GM12892 (cell line): Measurements from ENCODE around the gene RGS17.
"Not testable (repeated sequence)": the region's sequence is repeated elsewhere in the genome, so short reads cannot be mapped to it uniquely, and the experiment has no call there.

Experiments used
- DNase-seq: peaks from one replicate; pipeline ENCODE4 v3.0.0; 2011; ENCODE audit not compliant: insufficient read length
- FAIRE-seq: peaks from 2 replicates; lab custom pipeline; 2011; peaks lifted over from hg19 to GRCh38; lab: Jason Lieb, UNC
- POLR2A ChIP-seq: IDR thresholded peaks from 2 replicates; pipeline ENCODE4 v1.6.1; 2011; ENCODE audit warnings: low read depth, low read length, control low read depth
- POLR2AphosphoS5 ChIP-seq: IDR thresholded peaks from 2 replicates; pipeline ENCODE4 v1.6.1; 2011; ENCODE audit warnings: low read depth, low read length, control low read depth
- TAF1 ChIP-seq: IDR thresholded peaks from 2 replicates; pipeline ENCODE4 v1.6.1; 2011; ENCODE audit warnings: low read depth, mild to moderate bottlenecking, control low read depth, low read length, borderline replicate concordance

Gene RGS17

GRCh38 chr6:153146413-153146812 lies 15.3 kb upstream of the RGS17 start:
- no peak for TF ChIP-seq POLR2AphosphoS5
- no peak for TF ChIP-seq TAF1
- TF ChIP-seq POLR2A = no peak
- no peak for DNase-seq
- FAIRE-seq = no peak

- TF ChIP-seq POLR2A (no peak), POLR2AphosphoS5 (no peak), TAF1 (no peak)
- FAIRE-seq = no peak
- DNase-seq = no peak
These were observed 14.5 kb upstream of the RGS17 start for GRCh38 chr6:153145591-153145990.

GRCh38 chr6:153143200-153143599 lies 12.1 kb upstream of the RGS17 start:
- no peak for FAIRE-seq
- no peak for DNase-seq
- TF ChIP-seq TAF1 (no peak), POLR2A (no peak), POLR2AphosphoS5 (no peak)

GRCh38 chr6:153140299-153140698 lies 9.2 kb upstream of the RGS17 start:
- TF ChIP-seq POLR2AphosphoS5 (no peak), TAF1 (no peak), POLR2A (no peak)
- FAIRE-seq (no peak), DNase-seq (no peak)

- FAIRE-seq = no peak
- DNase-seq = no peak
- TF ChIP-seq POLR2A (no peak), TAF1 (no peak), POLR2AphosphoS5 (no peak)
These were observed 7.8 kb upstream of the RGS17 start for GRCh38 chr6:153138930-153139329.

- no peak for FAIRE-seq
These were observed 4.6 kb upstream of the RGS17 start for GRCh38 chr6:153135681-153136080.

GRCh38 chr6:153133667-153134066 lies 2.6 kb upstream of the RGS17 start:
- not testable (repeated sequence) for FAIRE-seq

More at GRCh38 chr6:153135681-153136080, 4.6 kb upstream of the RGS17 start:
- TF ChIP-seq POLR2AphosphoS5 (no peak), TAF1 (no peak), POLR2A (no peak)
- no peak for DNase-seq

GRCh38 chr6:153130515-153131036 lies 506 bp downstream of the RGS17 start:
- DNase-seq = no peak
- no peak for FAIRE-seq
- TF ChIP-seq TAF1 = no peak
- TF ChIP-seq POLR2AphosphoS5 = no peak
- TF ChIP-seq POLR2A = no peak

More at GRCh38 chr6:153133667-153134066, 2.6 kb upstream of the RGS17 start:
- not testable (repeated sequence) for DNase-seq

- TF ChIP-seq POLR2AphosphoS5 (no peak), TAF1 (no peak), POLR2A (no peak)
- no peak for FAIRE-seq
- DNase-seq = no peak
These were observed 1.1 kb downstream of the RGS17 start for GRCh38 chr6:153129873-153130514.

GRCh38 chr6:153126218-153126617 lies 4.9 kb downstream of the RGS17 start:
- FAIRE-seq (no peak), DNase-seq (no peak)
- TF ChIP-seq POLR2AphosphoS5 (no peak), TAF1 (no peak), POLR2A (no peak)

GRCh38 chr6:153125032-153125431 lies 6.0 kb downstream of the RGS17 start:
- FAIRE-seq (no peak), DNase-seq (no peak)
- TF ChIP-seq TAF1 (no peak), POLR2A (no peak), POLR2AphosphoS5 (no peak)

GRCh38 chr6:153123801-153124200 lies 7.3 kb downstream of the RGS17 start:
- FAIRE-seq (no peak), DNase-seq (no peak)
- no peak for TF ChIP-seq TAF1
- no peak for TF ChIP-seq POLR2A
- TF ChIP-seq POLR2AphosphoS5 = no peak
